ENCODE measurements around the gene NXPH1. TPM values are rescaled to one million over a fixed set of nuclear protein-coding genes. Genes with fewer than 3 reads are reported as not detected.

Gene NXPH1
- total and polyA plus RNA-seq, 2 donors (not counting 1 experiment from before 2014, with no cell fraction given), result not detected

GRCh38 chr7:8391353-8392062 is 41.9 kb upstream of the NXPH1 start:
- H3K4me3 ChIP-seq (ENCODE audit: control extremely low read depth in 1 of 5, extremely low read depth in 1 of 5, insufficient read depth in 1 of 5, low read depth in 2 of 5, low read length in 4 of 5), result no peak overlapping the region
- ATAC-seq (ENCODE audit: low read depth) (no peak), DNase-seq (no peak)
- no peak overlapping the region for H3K4me3 Mint-ChIP-seq
- TF ChIP-seq CTCF (IDR thresholded peaks at IDR 0.05), result no peak
- no peak for TF ChIP-seq EZH2 (IDR thresholded peaks at IDR 0.05; ENCODE audit: borderline replicate concordance, insufficient read depth, low read depth, low read length, poor library complexity, severe bottlenecking)
- intact Hi-C loops (cut with micrococcal nuclease), result no loop called here
- ChIA-PET CTCF (no interaction called here), POLR2A (no interaction called here)
- no peaks in the 10 kb centered on the region for H3K36me3 ChIP-seq (replicated peaks in 1 of 2; ENCODE audit: control extremely low read depth in 1 of 2, control insufficient read depth in 1 of 2, extremely low read depth in 1 of 2, insufficient read depth in 2 of 2, low read length in 1 of 2)
- peaks cover 0 to 4% (median 3%) of the 10 kb centered on the region in 4 experiments for H3K27me3 ChIP-seq (replicated peaks in 1 of 4; ENCODE audit: control extremely low read depth in 1 of 4, control insufficient read depth in 3 of 4, insufficient read depth in 4 of 4, low read length in 3 of 4)
- H3K4me1 ChIP-seq (ENCODE audit: control insufficient read depth in 2 of 2, insufficient read depth in 2 of 2, low read length in 2 of 2), result no peaks in the 10 kb centered on the region
- no peaks in the 10 kb centered on the region for H3K9me3 ChIP-seq (ENCODE audit: control extremely low read depth in 1 of 3, control insufficient read depth in 2 of 3, insufficient read depth in 1 of 3, low read length in 2 of 3)
- no peaks in the 10 kb centered on the region for H3K79me2 ChIP-seq (ENCODE audit: control insufficient read depth, insufficient read depth, low read length)
- H3K4me2 ChIP-seq (replicated peaks; ENCODE audit: low read depth, low read length, poor library complexity, severe bottlenecking), result no peak overlapping the region
- no peak overlapping the region for H3K27ac ChIP-seq (ENCODE audit: low read length in 2 of 2)
- H3K4me1 Mint-ChIP-seq, result peaks cover 2% of the 10 kb centered on the region
- no peak overlapping the region for H2AFZ ChIP-seq (ENCODE audit: insufficient read depth, low read depth, low read length, poor library complexity, severe bottlenecking)
- H4K20me1 ChIP-seq (ENCODE audit: control insufficient read depth, insufficient read depth, low read length, poor library complexity, severe bottlenecking), result no peaks in the 10 kb centered on the region
- H3K9me3 Mint-ChIP-seq (ENCODE audit: insufficient read depth), result no peaks in the 10 kb centered on the region
- peaks cover 35% of the 10 kb centered on the region for H3K27me3 Mint-ChIP-seq
- no peak overlapping the region for H3K9ac ChIP-seq (ENCODE audit: low read length)
- no CpG with 5 or more reads among the region's 6 CpGs for WGBS (ENCODE audit: insufficient coverage)
- H3K27ac Mint-ChIP-seq, result no peak overlapping the region

DNA sequence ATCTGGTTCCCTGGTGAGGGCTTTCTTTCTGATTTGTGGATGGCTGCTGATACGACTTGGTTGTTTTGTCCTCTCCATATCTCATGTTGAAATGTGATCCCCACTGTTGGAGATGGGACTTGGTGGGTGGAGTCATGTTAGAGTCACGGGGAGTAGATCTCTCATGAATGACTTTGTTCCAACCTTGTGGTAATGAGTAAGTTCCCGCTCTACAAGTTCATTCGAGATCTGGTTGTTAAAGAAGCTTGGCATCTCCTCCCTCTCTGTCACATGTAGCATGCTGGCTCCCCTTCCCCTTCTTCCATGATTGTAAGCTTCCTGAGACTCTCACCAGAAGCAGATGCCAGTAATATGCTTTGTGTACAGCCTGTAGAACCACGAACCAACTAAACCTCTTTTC is 37.1 kb upstream of the NXPH1 start:
- Histone ChIP-seq H3K9me3 (ENCODE audit: control extremely low read depth in 1 of 3, control insufficient read depth in 2 of 3, insufficient read depth in 1 of 3, low read length in 2 of 3) (no peaks in the 10 kb centered on the region), H3K79me2 (ENCODE audit: control insufficient read depth, insufficient read depth, low read length) (no peaks in the 10 kb centered on the region), H3K36me3 (replicated peaks in 1 of 2; ENCODE audit: control extremely low read depth in 1 of 2, control insufficient read depth in 1 of 2, extremely low read depth in 1 of 2, insufficient read depth in 2 of 2, low read length in 1 of 2) (no peaks in the 10 kb centered on the region), H3K4me2 (replicated peaks; ENCODE audit: low read depth, low read length, poor library complexity, severe bottlenecking) (no peak overlapping the region), H3K27ac (ENCODE audit: low read length in 2 of 2) (no peak overlapping the region), H2AFZ (ENCODE audit: insufficient read depth, low read depth, low read length, poor library complexity, severe bottlenecking) (no peak overlapping the region), H4K20me1 (ENCODE audit: control insufficient read depth, insufficient read depth, low read length, poor library complexity, severe bottlenecking) (no peaks in the 10 kb centered on the region), H3K4me3 (ENCODE audit: control extremely low read depth in 1 of 5, extremely low read depth in 1 of 5, insufficient read depth in 1 of 5, low read depth in 2 of 5, low read length in 4 of 5) (no peak overlapping the region), H3K27me3 (replicated peaks in 1 of 4; ENCODE audit: control extremely low read depth in 1 of 4, control insufficient read depth in 3 of 4, insufficient read depth in 4 of 4, low read length in 3 of 4) (peaks cover 0 to 4% (median 2%) of the 10 kb centered on the region in 4 experiments), H3K9ac (ENCODE audit: low read length) (no peak overlapping the region), H3K4me1 (ENCODE audit: control insufficient read depth in 2 of 2, insufficient read depth in 2 of 2, low read length in 2 of 2) (no peaks in the 10 kb centered on the region)
- TF ChIP-seq CTCF (IDR thresholded peaks at IDR 0.05) (no peak), EZH2 (IDR thresholded peaks at IDR 0.05; ENCODE audit: borderline replicate concordance, insufficient read depth, low read depth, low read length, poor library complexity, severe bottlenecking) (no peak)
- no peak overlapping the region for H3K4me3 Mint-ChIP-seq
- no peak for DNase-seq
- 60% methylated on average over 1 of the region's 5 CpGs for WGBS (ENCODE audit: insufficient coverage)
- no peaks in the 10 kb centered on the region for H3K9me3 Mint-ChIP-seq (ENCODE audit: insufficient read depth)
- POLR2A ChIA-PET, result no interaction called here
- no peak for ATAC-seq (ENCODE audit: low read depth)
- H3K4me1 Mint-ChIP-seq, result peaks cover 1% of the 10 kb centered on the region
- no peak overlapping the region for H3K27ac Mint-ChIP-seq
- CTCF ChIA-PET, result no interaction called here
- peaks cover 26% of the 10 kb centered on the region for H3K27me3 Mint-ChIP-seq
- intact Hi-C loops (cut with micrococcal nuclease), result no loop called here

All from B cell (primary cell).